ENCODE results near the gene MVB12B.

Gene MVB12B

DNA sequence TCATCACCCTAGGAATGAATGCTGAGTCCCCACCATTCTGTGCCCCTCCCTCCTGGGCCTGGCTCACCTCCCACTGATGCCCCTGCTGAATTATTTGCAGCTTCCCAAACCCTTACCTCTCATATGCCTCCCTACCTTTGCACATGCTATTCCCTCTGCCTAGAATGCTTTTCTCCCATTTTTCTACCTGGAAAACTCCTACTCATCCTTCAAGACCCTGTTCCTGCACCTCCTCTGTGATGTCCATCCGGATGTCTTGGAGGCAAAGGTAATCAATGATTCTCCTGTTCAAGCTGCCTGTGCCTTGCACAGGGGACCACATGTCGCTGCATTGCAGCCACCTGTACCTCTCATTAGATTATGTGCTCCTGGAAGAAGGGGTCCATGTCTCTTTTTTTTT is 182.3 kb downstream of the MVB12B start:
- DNase-seq = no peak

DNA sequence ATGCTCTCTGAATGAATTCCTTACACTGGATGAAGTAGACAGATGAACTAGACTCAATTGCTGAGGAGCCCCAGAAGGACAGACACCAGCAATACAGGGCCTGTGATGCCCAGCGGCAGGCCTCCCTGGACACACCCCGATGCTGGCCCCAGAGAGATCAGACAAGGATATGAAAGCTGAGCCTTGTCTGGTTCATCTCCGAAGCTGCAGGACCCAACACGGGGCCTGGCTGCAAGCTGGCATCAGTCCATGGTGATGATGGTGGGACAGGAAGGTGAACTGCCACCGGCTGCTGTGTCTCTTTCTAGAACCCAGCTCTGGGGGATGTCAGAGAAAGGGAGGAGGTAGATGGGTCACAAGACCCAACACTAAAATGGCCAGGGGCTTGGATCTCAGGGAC is 183.1 kb downstream of the MVB12B start:
- DNase-seq = no peak

DNA sequence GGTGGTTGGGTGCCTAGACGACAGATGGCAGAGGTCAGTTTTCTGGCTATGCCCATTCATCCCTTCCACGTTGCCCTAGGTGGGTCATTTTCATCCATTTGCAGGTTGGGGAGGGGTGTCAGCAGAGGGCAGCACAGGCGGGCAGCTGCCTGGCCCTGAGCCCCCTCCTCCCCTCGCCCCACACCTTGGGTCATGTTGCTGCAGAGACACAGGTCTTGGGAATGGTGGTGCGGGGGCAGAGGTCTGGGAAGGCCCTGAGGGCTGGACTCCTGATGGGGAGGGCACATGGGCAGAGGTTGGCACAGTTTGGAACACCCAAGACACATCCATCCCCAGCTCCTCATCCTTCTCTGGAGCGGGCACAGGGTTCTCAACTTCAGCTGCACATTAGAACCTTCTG is 183.9 kb downstream of the MVB12B start:
- no peak for DNase-seq

DNA sequence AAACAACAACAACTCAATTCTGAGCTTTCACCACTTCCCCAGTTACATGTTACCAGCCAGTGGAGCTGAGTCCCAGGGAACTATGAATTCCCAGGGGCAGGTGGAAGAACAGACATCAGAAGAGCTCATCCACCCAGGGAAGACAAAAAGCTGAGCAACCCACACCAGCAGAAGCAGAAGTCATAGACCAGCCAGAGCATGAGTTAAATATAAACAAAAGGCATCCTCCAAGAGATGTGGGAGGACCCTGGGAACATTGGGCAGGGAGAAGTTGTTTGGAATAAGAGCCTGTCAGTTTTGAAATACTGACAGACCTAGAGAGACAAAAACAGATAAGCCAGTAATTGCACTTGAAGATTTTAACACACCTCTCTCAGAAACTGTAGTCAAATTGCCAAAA is 184.8 kb downstream of the MVB12B start:
- no peak for DNase-seq

DNA sequence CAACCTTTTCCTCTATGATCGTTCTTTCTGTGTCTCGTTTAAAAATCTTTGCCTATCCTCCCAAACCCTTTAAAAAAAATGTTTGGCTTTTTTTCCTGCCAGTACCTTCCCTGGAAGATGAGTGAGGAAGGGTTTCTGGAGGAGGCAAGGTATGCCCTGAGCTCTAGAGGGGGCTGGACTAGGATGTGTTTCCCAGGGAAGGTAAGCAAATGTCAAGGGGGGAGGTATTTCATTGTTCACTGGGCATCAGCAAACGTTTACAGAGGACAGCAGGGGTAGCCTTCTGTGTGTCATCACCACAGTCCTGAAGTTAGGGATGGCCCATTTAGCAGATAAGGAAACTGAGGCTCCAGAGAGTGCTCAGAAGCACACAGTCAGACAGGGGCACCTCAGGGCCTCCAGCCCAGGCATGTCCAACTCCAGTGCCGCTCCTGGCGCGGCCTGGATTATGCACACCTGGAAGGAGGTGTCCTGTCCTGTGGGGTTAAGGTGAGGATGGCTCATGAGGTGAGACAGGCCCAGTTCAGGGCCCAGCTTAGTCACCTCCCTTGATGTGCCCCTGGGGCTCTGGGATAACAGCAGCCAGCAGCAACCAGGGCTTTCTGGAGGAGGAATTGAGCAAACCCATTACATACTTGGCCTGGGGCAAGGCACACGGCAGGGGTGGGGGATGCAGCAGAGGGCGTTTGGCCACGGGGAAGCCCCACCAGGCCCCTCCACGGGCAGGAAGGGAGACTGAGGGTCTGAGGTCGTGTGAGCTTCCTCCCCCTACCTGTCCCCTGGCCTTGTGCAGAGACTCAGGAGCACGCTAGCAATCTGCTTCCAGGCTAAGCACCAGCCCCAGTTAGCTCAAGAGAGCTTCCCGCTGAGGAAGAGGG is 186.8 kb downstream of the MVB12B start:
- no peak for DNase-seq

DNA sequence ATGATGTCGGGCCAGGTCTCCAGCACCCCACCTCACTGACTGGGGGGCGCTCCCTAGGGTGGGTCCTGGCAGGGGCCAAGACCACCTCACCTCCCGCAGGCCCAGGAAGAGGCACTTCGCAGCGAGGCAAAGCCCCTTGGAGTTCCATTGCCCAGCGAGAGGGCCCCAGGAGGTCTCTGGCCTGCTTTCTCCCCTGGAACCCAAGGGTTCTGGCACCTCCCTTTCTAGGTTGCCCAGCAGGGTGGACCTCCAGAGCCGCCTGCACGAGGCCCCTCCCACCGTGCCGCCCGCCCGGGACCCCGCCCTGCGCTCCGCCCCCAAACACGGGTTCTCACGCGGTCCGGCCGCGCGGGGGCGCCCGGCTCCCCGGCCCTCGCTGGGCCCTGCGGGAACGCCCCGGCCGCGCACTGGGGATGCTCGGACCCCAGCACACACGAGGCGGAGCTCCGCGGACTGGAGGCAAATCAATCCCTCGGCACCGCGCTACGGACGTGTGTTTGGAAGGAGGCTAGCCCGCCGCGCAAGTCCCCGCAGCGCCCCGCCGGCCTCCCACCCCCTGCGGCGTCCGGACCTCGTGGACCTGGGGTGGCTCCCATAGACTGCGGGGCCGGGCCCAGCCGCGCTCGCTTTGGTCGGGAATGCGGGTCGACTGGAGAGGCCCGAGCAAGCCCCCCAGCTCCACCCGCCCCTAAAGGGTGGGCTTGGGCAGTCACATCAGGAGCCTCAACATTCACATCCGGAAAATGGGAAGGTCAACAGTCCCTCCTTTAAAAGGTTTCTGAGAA is 187.6 kb downstream of the MVB12B start:
- no peak for DNase-seq

DNA sequence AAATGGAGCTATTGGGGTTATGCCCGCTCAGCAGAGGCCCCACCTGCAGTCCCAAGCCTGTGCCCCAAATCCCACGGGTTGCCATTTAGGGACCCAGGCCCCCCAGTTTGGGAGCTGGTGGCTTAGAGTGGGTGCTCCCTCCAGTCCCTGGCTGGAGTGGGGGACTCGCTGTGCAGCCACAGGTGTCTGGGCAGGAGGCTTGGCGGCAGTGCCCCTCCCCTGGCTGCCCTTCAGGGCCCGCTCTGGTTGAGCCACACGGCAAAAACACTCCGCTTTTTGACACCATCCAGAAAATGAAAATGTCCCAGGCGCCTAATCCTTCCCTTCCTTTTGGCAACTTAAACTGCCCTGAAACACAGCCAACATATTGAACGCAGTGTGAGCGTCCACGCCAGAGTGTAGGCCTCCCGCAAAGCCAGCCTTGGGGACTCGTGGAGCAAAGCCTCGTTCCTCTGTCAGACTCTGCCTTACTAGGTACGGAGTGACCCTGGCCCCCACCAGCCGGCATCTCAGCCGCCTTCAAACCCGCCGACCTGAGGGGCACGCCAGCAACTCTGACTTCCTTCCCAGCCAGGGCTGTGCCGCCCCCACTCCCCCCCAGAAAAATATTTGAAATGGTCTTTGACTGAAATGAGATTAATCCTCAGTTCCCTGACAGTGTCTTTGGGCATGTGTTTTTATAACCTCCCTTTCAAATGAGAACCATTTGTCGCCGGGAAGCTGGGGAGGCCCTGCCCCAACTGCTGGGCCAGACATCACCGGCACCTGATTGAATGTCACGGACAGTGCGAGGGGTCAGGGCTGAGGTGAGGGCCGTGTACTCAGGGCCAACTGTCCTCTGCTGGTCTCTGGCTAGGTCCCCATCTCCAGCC is 188.6 kb downstream of the MVB12B start:
- no peak for DNase-seq

DNA sequence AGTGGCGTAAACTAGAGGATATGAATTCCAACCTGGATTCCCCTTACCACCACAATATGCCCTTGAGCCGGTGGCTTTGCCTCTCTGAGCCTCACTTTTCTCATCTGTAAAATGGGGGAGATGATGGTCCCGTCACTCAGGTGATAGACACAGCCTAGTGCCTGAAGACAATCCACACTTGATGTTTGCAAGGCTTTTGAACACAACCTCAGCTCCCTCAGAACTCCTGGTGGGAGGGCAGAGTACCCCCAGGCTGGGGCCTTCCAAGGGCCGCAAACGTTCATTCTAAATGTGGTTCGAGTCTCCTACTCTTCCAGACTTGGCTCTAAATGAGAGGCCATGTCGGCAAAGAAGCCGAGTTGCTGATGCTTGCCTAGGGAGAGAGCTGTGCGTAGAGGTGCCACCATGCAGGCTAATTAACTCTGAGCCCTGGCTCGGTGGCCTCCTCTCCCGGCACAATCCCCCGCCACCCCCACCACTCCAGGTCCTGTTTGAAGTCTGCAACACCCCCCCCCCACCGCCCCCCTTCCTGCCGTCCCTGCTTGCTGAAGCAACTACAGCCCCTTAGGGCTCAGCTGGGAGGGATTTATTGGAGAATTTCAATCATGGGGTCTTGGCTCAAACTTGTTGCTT is 189.4 kb downstream of the MVB12B start:
- no peak for DNase-seq

DNA sequence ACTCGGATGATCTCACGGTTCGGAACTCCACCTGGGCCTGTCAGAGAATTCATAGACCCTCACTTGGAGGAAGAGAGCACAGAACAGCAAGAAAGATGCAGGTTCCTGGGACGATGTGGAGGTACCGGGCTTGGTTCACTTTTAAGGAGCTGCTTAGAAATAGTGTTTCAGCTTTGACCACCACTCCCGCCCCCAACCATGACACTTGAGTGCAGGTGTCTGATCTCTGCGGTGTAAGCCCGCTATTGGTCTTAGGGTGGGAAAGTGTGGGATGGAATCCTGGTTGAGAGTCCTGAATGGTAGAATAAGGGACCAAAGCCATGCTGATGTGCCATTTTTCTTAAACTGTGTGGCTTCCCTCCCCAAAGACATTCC is 189.9 kb downstream of the MVB12B start:
- no peak for DNase-seq

DNA sequence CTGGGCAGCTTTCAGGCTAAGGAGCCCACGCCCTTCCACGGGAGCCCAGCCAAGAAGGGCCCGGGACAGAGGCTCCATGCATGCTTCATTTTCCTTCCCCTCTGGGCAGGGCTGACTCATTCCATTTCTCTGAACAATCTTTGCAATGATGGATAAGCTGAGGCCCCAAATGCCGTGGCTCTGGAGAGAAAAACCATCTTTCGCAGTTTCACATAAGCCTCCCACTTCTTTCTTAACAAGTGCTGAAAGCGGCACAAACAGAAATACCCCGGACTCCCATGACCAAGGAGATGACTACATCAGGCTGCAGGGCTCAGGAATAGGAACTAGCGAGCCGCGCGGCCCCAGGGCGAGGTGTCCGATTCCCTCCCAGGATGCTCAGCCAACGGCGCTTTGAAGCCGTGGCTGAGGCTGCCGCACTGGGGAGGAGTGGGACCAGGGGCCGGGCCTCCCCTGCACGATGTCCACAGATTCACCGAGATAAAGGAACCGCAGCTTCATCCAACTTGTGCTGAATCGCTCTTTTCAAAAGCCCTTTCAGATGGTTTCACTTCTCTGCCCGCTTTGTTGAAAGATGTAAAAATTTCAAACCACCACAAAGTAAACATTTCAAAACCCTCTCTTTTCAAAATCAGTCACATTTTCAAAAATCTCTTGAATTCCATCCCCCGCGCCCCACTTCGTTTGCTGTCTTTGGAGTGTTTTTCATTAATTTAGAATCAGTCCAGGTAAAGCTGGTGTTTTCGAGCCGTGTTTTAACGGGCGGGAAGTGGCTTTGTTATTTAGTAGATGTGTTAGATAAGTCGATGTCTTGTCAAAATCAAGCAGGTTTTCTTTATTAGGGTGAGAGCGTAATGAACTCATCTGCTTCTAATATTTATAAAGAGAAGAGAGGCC is 190.6 kb downstream of the MVB12B start:
- DNase-seq = no peak

DNA sequence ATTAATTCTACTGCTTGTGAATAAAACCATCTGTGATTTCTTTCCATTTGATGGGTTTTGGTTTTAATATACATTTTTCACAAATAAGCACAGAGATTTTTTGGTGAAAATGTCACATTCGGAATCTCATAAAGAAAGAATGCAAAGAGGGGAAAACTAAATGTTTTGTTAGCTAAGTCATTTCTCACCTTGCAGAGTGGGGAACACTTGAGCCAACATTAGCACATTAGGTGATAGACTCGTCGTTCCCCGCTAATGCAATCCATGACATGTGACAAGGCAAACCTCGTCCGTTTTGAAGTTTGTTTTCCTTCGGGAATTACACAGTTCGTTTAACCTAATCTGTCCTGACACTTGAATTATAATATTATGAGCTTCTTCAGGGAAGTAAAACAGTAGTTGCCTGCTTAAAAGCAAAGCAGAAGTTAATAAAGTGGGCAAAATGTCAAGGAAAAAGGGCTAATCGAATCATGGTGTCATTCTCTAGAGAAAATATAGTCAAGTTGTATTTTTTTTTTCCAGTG is 191.3 kb downstream of the MVB12B start:
- DNase-seq = no peak

DNA sequence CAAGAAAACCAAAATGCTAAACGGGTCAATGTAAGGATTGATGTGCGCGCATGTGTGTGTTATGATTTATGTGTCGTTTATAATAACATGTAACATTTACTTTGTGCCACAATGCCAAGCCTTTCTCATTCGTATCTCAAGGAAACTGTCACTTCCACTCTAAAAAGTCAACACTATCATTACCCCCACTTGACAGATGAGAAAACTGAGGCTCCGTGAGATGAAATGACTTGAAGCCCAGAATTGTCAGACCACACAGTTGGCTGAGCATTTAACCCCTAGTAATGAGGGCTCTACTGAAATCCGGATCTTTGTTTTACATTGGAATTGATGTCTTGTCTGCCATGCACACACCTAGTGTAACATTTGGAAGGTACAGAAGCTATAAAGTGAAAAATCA is 192.1 kb downstream of the MVB12B start:
- no peak for DNase-seq

DNA sequence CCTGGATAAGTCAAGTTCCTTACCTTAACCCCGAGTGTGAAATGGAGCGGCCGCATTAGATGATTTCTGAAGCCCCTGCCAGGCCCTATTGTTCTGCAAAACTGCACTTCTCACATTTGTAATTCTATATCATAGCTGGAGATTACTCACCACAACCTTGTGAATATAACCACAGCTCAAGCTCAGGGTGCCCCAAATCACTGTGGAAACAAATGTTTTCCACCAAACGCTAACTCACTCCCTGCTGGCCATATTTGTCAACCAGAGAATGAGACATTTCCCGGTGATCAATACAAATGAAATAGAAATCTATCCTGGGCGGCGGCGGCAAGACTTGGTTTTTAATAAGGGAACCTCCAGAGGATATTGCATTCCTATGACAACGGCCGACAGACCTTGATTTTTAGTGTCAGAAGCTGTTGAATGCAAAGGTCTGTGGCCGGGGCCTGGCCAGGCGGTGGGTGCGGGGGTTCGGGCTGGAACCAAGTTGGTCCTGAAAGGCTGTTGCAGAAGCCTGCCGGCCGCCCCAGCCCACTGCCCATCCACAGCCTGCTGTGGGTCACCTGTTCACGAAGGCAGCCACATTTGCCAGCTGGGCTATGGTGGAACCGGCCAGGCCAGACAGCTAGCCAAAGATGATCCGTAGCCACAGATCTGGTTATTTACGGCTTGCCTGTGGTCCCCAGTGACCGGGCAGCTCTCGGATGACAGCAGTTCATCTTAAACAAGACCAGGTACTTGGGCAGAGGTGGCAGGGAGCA is 193.2 kb downstream of the MVB12B start:
- DNase-seq = no peak

DNA sequence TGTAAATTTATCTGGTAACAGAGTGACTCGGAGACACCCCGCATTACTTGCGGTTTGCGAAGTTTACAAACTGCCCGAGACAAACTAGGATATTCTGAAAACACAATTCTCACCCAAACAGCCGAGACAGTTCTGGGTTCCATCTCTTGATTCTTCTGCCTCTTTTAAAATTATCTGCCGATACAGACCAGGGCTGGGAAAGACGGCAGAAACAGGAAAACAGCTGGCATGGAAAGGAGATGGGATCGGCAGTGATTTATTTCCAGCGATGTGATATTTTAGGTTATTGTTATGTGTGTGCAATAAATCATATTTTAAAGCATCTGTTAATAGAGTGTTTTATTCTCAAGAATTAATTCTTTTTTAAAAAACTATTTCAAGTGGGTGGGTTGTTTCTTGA is 193.8 kb downstream of the MVB12B start:
- DNase-seq = no peak

DNA sequence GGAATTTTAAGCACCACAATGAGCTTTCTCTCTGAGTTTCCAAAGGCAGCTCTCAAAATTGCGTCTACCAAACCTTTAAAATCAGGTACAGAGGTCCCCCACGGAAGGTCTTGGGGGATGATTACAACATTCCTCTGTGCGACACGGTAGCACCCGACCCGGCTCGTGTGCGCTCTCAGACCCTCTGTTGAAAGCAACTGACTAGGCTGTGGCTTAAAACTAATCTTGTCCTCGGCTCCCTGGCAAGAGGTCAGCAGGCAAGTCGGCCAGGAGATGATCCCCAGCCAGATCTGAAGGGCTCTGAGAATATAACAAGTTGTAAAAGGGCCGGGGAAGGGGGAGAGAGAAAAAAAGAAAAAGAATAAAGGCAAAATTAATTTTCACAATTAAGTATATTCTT is 194.5 kb downstream of the MVB12B start:
- DNase-seq = no peak

DNA sequence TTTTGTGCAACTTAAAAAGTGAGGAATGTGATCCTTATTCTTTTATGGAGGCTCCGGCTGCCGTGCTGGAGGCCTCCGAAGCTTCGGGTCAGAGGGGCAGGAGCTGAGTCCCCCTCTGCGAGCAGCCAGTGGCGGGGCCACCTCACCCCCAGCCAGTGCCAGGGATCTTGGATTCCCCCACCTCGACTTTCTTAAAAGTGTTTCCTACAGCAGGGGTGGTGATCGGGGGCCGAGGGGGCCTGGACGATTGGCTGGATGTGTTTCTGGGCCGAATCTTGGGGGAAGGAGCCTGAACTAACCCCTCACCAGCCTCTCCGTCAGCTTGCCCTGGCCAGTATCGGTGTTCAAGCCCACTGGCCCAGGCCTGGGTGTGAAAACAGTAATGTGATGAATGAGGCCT is 194.9 kb downstream of the MVB12B start:
- no peak for DNase-seq

DNA sequence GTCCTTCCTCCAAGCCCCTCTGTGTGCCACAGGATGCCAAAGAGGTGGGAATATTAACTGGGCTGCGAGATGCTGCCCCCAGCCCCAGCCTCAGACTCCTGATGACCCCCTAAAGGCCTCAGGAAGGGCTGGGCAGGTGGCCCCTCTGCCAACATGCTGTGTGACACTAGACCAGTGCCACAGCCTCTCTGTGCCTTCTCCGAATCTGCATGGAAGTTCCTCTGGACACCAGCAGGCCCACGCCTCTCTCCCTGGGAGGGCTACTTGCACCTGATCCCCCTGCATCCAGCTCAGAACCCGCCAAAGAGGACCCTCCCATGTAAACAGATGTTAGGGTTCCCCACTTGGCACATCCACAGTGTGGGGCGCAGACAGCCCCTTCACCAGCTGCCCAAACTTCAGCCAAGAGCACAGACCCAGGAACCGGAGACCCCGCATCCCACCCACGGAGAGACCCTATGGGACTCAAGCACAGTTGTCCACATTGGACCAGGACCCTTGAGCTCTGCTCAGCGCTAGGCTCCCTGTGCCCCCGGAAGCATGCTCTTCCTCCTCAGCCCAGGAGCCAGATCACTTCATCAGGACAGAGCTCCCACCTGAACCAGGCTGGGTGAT is 195.5 kb downstream of the MVB12B start:
- no peak for DNase-seq

DNA sequence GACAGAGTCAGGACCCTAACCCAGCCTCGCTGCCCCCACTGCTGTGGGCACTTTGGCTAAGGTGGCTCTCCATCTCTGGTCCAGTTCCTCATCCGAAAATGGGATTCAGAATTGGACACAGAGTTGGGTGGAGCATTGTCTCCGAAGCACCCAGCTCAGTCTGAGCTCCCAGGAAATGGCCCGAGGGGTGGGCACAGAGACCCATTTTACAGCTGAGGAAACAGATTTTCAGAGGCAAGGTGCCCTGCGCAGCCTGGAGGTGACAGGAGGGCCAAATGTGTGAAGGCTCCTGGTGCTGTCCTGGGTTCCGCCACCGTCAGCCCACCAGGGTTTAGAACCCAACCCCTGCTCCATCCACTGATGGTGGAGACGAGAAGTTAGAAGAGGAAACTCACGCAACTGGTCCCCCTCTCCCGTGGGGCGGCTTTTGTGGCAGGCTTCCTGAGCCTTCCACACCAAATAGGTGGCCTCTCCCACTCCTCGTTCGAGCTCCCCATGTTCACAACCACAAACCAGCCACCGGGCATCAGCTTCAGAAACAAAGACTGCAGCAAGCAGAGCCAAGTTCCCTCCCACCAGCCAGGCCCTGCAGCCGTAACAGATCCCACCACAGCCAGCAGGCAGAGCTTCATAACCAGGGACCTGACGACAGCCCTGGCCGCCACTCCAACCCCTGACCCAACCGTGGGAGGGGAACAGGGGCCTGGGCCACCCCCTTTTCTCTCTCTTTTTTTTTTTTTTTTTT is 196.2 kb downstream of the MVB12B start:
- DNase-seq = no peak

DNA sequence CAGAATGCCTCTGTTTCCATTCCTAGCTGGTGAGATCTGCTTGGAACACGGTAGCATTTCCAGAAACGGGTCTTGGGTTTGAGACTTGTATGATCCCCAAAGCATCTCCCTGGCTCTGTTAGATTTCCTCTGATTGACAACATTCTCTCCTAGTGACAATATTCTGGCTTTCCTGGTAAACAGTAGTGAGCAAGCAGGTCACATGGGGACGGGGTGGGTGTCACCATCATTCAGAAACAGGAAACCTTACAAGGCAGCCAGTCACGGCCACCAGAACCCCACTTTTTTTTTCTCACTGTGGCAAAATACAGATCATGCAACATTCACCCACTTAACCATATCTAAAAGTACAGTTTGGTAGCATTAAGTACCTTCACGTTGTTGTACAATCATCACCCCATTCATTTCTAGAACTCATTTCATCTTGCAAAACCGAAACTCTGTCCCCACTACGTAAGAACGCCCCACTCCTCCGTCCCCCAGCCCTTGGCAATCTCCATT is 197.0 kb downstream of the MVB12B start:
- DNase-seq = no peak
